Germinal center (tissue), 1 donor: ENCODE measurements around the gene CEP112.
"Not testable (repeated sequence)": the region's sequence is repeated elsewhere in the genome, so short reads cannot be mapped to it uniquely, and the experiment has no call there.

Source experiments
- DNase-seq: peaks from one replicate; pipeline ENCODE4 v3.0.0; 2012; ENCODE audit warnings: mixed read lengths, low spot score

Gene CEP112

GRCh38 chr17:66155055-66155454 lies 36.9 kb downstream of the CEP112 start:
- not testable (repeated sequence) for DNase-seq

GRCh38 chr17:66152756-66153155 lies 39.2 kb downstream of the CEP112 start:
- no peak for DNase-seq

- DNase-seq = no peak
Measured at GRCh38 chr17:66150708-66151107, 41.2 kb downstream of the CEP112 start.

GRCh38 chr17:66149562-66149961 lies 42.4 kb downstream of the CEP112 start:
- no peak for DNase-seq

GRCh38 chr17:66146394-66146793 lies 45.5 kb downstream of the CEP112 start:
- DNase-seq = no peak

- no peak for DNase-seq
Measured at GRCh38 chr17:66143657-66144282, 48.2 kb downstream of the CEP112 start.

GRCh38 chr17:66142428-66142827 lies 49.5 kb downstream of the CEP112 start:
- no peak for DNase-seq

GRCh38 chr17:66138120-66138519 lies 53.8 kb downstream of the CEP112 start:
- DNase-seq = no peak

- DNase-seq = no peak
Measured at GRCh38 chr17:66135896-66136295, 56.0 kb downstream of the CEP112 start.

GRCh38 chr17:66135219-66135618 lies 56.7 kb downstream of the CEP112 start:
- no peak for DNase-seq

- DNase-seq = no peak
Measured at GRCh38 chr17:66129759-66130158, 62.2 kb downstream of the CEP112 start.

GRCh38 chr17:66126231-66126630 lies 65.7 kb downstream of the CEP112 start:
- DNase-seq = no peak

- DNase-seq = no peak
Measured at GRCh38 chr17:66123163-66123562, 68.8 kb downstream of the CEP112 start.

- DNase-seq = no peak
Measured at GRCh38 chr17:66115246-66115645, 76.7 kb downstream of the CEP112 start.

GRCh38 chr17:66114609-66115008 lies 77.3 kb downstream of the CEP112 start:
- no peak for DNase-seq

- DNase-seq = no peak
Measured at GRCh38 chr17:66107731-66108130, 84.2 kb downstream of the CEP112 start.

- DNase-seq = no peak
Measured at GRCh38 chr17:66098040-66098439, 93.9 kb downstream of the CEP112 start.

- DNase-seq = no peak
Measured at GRCh38 chr17:66094727-66095126, 97.2 kb downstream of the CEP112 start.

- DNase-seq = no peak
Measured at GRCh38 chr17:66091445-66092080, 100.4 kb downstream of the CEP112 start.

GRCh38 chr17:66089764-66090163 lies 102.2 kb downstream of the CEP112 start:
- DNase-seq = no peak

GRCh38 chr17:66088173-66088572 lies 103.8 kb downstream of the CEP112 start:
- DNase-seq = no peak

GRCh38 chr17:66087073-66087472 lies 104.9 kb downstream of the CEP112 start:
- DNase-seq = no peak

- DNase-seq = no peak
Measured at GRCh38 chr17:66085221-66085620, 106.7 kb downstream of the CEP112 start.

GRCh38 chr17:66080670-66081069 lies 111.3 kb downstream of the CEP112 start:
- DNase-seq = not testable (repeated sequence)
